GM23248 (cell line): Measurements from ENCODE around the gene GDF11.

Source experiments
- EZH2 ChIP-seq: fragments of 200-600 bp; sonication (generic); IDR thresholded peaks from 2 replicates; pipeline ENCODE4 v1.6.1; 2018; ENCODE audit warnings: antibody characterized with exemption, mild to moderate bottlenecking; ENCODE audit not compliant: insufficient read depth, poor library complexity, severe bottlenecking
- EZH2phosphoT487 ChIP-seq: fragments of 200-600 bp; sonication (generic); IDR thresholded peaks from 2 replicates; pipeline ENCODE4 v1.6.1; 2018; ENCODE audit warnings: antibody characterized with exemption, moderate library complexity, mild to moderate bottlenecking, low read depth; ENCODE audit not compliant: insufficient read depth

- TF ChIP-seq EZH2phosphoT487 (no peak), EZH2 (no peak)
Observed at GRCh38 chr12:55762646-55763045, 19.7 kb downstream of the GDF11 start.
